ENCODE results near the gene TSHZ1.

GRCh38 chr18:75264926-75265597 lies 54.5 kb downstream of the TSHZ1 start:
- TF ChIP-seq CTCF (IDR thresholded peaks at IDR 0.05; ENCODE audit: low read depth, low read length, missing input control) (no peak), YY1 (IDR thresholded peaks at IDR 0.05) (no peak)
